Endothelial cell of umbilical vein (primary cell): ENCODE data around the gene SRA1.

Source experiments
- CTCF ChIP-seq, 2 donors: IDR thresholded peaks; 1 replicate in 1 of 2; 2 replicates in 1 of 2; pipeline ENCODE4 v1.5.1; 2011; ENCODE audit warnings: low read length in 2 of 2, mild to moderate bottlenecking in 2 of 2, moderate library complexity in 2 of 2, control low read depth in 1 of 2, inconsistent platforms in 1 of 2, low read depth in 1 of 2; ENCODE audit not compliant: insufficient read depth in 1 of 2; ENCODE audit errors: extremely low read depth in 1 of 2
- GATA2 ChIP-seq: IDR thresholded peaks from 2 replicates; pipeline ENCODE4 v1.7.0; 2011; ENCODE audit warnings: low read depth, mild to moderate bottlenecking, moderate library complexity, mixed read lengths, low read length; ENCODE audit not compliant: insufficient read length, insufficient read depth
- JUN ChIP-seq: IDR thresholded peaks from 2 replicates; pipeline ENCODE4 v1.6.1; 2011; ENCODE audit warnings: borderline replicate concordance, low read depth; ENCODE audit not compliant: insufficient read length, insufficient read depth
- MAX ChIP-seq: IDR thresholded peaks from 2 replicates; pipeline ENCODE4 v1.6.1; 2011; ENCODE audit not compliant: insufficient read depth, insufficient read length
- MYC ChIP-seq: IDR thresholded peaks from one replicate; pipeline ENCODE4 v1.6.1; 2011; ENCODE audit warnings: mild to moderate bottlenecking, low read depth, low read length
- POLR2A ChIP-seq: IDR thresholded peaks from 2 replicates; pipeline ENCODE4 v1.6.1; 2012; ENCODE audit warnings: low read depth, mild to moderate bottlenecking, control low read depth, low read length
- POLR2AphosphoS5 ChIP-seq: IDR thresholded peaks from 2 replicates; pipeline ENCODE4 v1.6.1; 2012; ENCODE audit warnings: low read depth, mild to moderate bottlenecking, control low read depth, low read length, moderate library complexity; ENCODE audit not compliant: insufficient read depth

GRCh38 chr5:140547508-140548299 is 9.6 kb downstream of the SRA1 start, which contains the start of gene EIF4EBP3:
- TF ChIP-seq CTCF (IDR thresholded peaks at IDR 0.05; ENCODE audit: extremely low read depth in 1 of 2, insufficient read depth in 1 of 2, low read depth in 1 of 2, low read length in 2 of 2) (peak; percentile 45 to 69), MYC (peak; percentile 89), MAX (peak; percentile 99), POLR2AphosphoS5 (peak; percentile 69), JUN (no peak), POLR2A (no peak), GATA2 (no peak)
